HepG2 (cell line): ENCODE data around the gene PCNX1. TPM values are rescaled to one million over a fixed set of nuclear protein-coding genes. Genes with fewer than 3 reads are reported as not detected.

ENCODE experiments used
- ATAC-seq: fragments of 200-7000 bp; cut with Tn5 transposase; 3 replicates; pipeline ENCODE4 v1.9.1; 2020; ENCODE audit warnings: mild to moderate bottlenecking, moderate library complexity
- BruUV-seq: library from RNA; stranded (reverse); fragments of 400-500 nt; replicated peaks from 2 replicates; lab custom pipeline; 2021; lab: Mats Ljungman, UMichigan
- CTCF ChIA-PET: fragments of 300-600 bp; formaldehyde crosslinking; extraction: SDS; loops from one replicate; lab custom pipeline; 2021; ENCODE audit warnings: low total read pairs, inconsistent platforms, low intra/inter-chr PET ratio; lab: Yijun Ruan, JAX
- POLR2A ChIA-PET: fragments of 350-600 bp; sonication (Branson Sonifier 250); formaldehyde crosslinking; loops from one replicate; lab custom pipeline; 2020; ENCODE audit warnings: antibody characterized with exemption, inconsistent platforms; lab: Yijun Ruan, JAX
- DNase-seq: peaks from one replicate; pipeline ENCODE4 v3.0.0-alpha.2; 2015; ENCODE audit warnings: low spot score
- FAIRE-seq: peaks from 3 replicates; lab custom pipeline; 2011; peaks lifted over from hg19 to GRCh38; lab: Jason Lieb, UNC
- H2AFZ ChIP-seq: one replicate; pipeline ENCODE4 v1.6.1; 2011; ENCODE audit warnings: low read length, inconsistent platforms
- H3K27ac ChIP-seq: fragments of 300-600 bp; 3 replicates; pipeline ENCODE4 v1.8.0; 2011; ENCODE audit warnings: mixed run types, mild to moderate bottlenecking, mixed read lengths, low read length, inconsistent platforms; ENCODE audit not compliant: insufficient read depth; ENCODE audit errors: extremely low read length
- H3K27me3 ChIP-seq, 2 experiments: fragments of 200-600 bp in 1 of 2; 2 replicates in 1 of 2; 3 replicates in 1 of 2; pipeline versions ENCODE4 v1.6.0 to v1.8.0; 2011; ENCODE audit warnings: low read length in 2 of 2, mild to moderate bottlenecking in 2 of 2, moderate library complexity in 2 of 2, inconsistent platforms in 1 of 2; ENCODE audit not compliant: insufficient read depth in 2 of 2, control insufficient read depth in 1 of 2
- H3K36me3 ChIP-seq, 2 experiments: fragments of 200-600 bp in 1 of 2; replicated peaks in 1 of 2; 2 replicates in 1 of 2; 3 replicates in 1 of 2; pipeline versions ENCODE4 v1.5.1 to v1.8.0; 2011; ENCODE audit warnings: low read length in 2 of 2, inconsistent platforms in 1 of 2; ENCODE audit not compliant: insufficient read depth in 2 of 2, control insufficient read depth in 1 of 2
- H3K4me1 ChIP-seq: 2 replicates; pipeline ENCODE4 v1.5.1; 2012; ENCODE audit warnings: low read length, inconsistent platforms; ENCODE audit not compliant: insufficient read depth
- H3K4me2 ChIP-seq: 2 replicates; pipeline ENCODE4 v1.6.0; 2011; ENCODE audit warnings: low read depth, low read length, inconsistent platforms
- H3K4me3 ChIP-seq, 3 experiments: fragments of 200-600 bp in 1 of 3; sonication (generic), shearing (Covaris generic) in 1 of 3; replicated peaks in 1 of 3; 2 replicates each; pipeline ENCODE4 v1.5.1; 2011 to 2016; ENCODE audit warnings: low read length in 3 of 3, inconsistent platforms in 2 of 3, low read depth in 2 of 3, mild to moderate bottlenecking in 2 of 3, control low read depth in 1 of 3, mixed read lengths in 1 of 3; ENCODE audit not compliant: insufficient read depth in 1 of 3
- H3K79me2 ChIP-seq: one replicate; pipeline ENCODE4 v1.6.1; 2011; ENCODE audit warnings: low read length, inconsistent platforms; ENCODE audit not compliant: insufficient read depth
- H3K9ac ChIP-seq: 2 replicates; pipeline ENCODE4 v1.6.0; 2011; ENCODE audit warnings: mild to moderate bottlenecking, low read depth, low read length, inconsistent platforms; ENCODE audit not compliant: insufficient read depth
- H3K9me3 ChIP-seq: 2 replicates; pipeline ENCODE4 v1.5.1; 2012; ENCODE audit warnings: mild to moderate bottlenecking, low read length
- H4K20me1 ChIP-seq: 2 replicates; pipeline ENCODE4 v1.6.0; 2011; ENCODE audit warnings: inconsistent platforms, mild to moderate bottlenecking, low read length, moderate library complexity; ENCODE audit not compliant: insufficient read depth
- ATF1 ChIP-seq: IDR thresholded peaks from 2 replicates; pipeline ENCODE4 v1.6.1; 2016; ENCODE audit warnings: mild to moderate bottlenecking, control low read depth
- BORCS8-MEF2B ChIP-seq: sonication (generic); formaldehyde crosslinking; IDR thresholded peaks from 2 replicates; pipeline ENCODE4 v1.8.0; 2022; ENCODE audit warnings: mild to moderate bottlenecking, missing genetic modification reagents
- BRF2 ChIP-seq: sonication (generic); formaldehyde crosslinking; IDR thresholded peaks from 2 replicates; pipeline ENCODE4 v1.8.1; 2022; ENCODE audit warnings: mild to moderate bottlenecking, missing genetic modification reagents
- ERF ChIP-seq: IDR thresholded peaks from 2 replicates; pipeline ENCODE4 v1.6.1; 2018; ENCODE audit warnings: missing biosample characterization, missing genetic modification reagents
- FUBP1 ChIP-seq: sonication (generic); formaldehyde crosslinking; IDR thresholded peaks from 2 replicates; pipeline ENCODE4 v1.5.1; 2020; ENCODE audit warnings: missing genetic modification reagents, mild to moderate bottlenecking, borderline replicate concordance
- GFI1 ChIP-seq: sonication (generic); formaldehyde crosslinking; IDR thresholded peaks from 2 replicates; pipeline ENCODE4 v1.5.0; 2020; ENCODE audit warnings: missing genetic modification reagents, mild to moderate bottlenecking, borderline replicate concordance
- HMG20A ChIP-seq: IDR thresholded peaks from 2 replicates; pipeline ENCODE4 v1.6.1; 2016; ENCODE audit warnings: borderline replicate concordance
- KAT2B ChIP-seq: fragments of 150-350 bp; IDR thresholded peaks from 2 replicates; pipeline ENCODE4 v1.6.1; 2014; ENCODE audit warnings: low read depth, low read length, borderline replicate concordance
- MEIS1 ChIP-seq: sonication (generic); formaldehyde crosslinking; IDR thresholded peaks from 2 replicates; pipeline ENCODE4 v1.9.0; 2021; ENCODE audit warnings: mild to moderate bottlenecking, missing genetic modification reagents, moderate library complexity, borderline replicate concordance
- POLR2AphosphoS5 ChIP-seq: IDR thresholded peaks from 2 replicates; pipeline ENCODE4 v1.6.1; 2012; ENCODE audit warnings: low read depth, low read length
- ZMYM4 ChIP-seq: sonication (generic); formaldehyde crosslinking; IDR thresholded peaks from 2 replicates; pipeline ENCODE4 v1.8.1; 2023; ENCODE audit warnings: mild to moderate bottlenecking, missing genetic modification reagents
- ZNF17 ChIP-seq: sonication (generic); formaldehyde crosslinking; IDR thresholded peaks from 2 replicates; pipeline ENCODE4 v1.5.0; 2020; ENCODE audit warnings: mild to moderate bottlenecking, missing genetic modification reagents
- ZNF260 ChIP-seq: sonication (generic); formaldehyde crosslinking; IDR thresholded peaks from 2 replicates; pipeline ENCODE4 v1.4.0; 2020; ENCODE audit warnings: missing genetic modification reagents, low read depth, mild to moderate bottlenecking, borderline replicate concordance
- ZNF430 ChIP-seq: sonication (generic); formaldehyde crosslinking; IDR thresholded peaks from 2 replicates; pipeline ENCODE4 v1.9.0; 2021; ENCODE audit warnings: mild to moderate bottlenecking, missing genetic modification reagents
- ZNF501 ChIP-seq: sonication (generic); formaldehyde crosslinking; IDR thresholded peaks from 2 replicates; pipeline ENCODE4 v1.5.1; 2020; ENCODE audit warnings: mild to moderate bottlenecking, moderate library complexity, missing genetic modification reagents
- ZNF614 ChIP-seq: IDR thresholded peaks from 2 replicates; pipeline ENCODE4 v1.6.1; 2018; ENCODE audit warnings: missing biosample characterization, missing genetic modification reagents, inconsistent platforms, borderline replicate concordance
- ZNF879 ChIP-seq: sonication (generic); formaldehyde crosslinking; IDR thresholded peaks from 2 replicates; pipeline ENCODE4 v1.8.1; 2023; ENCODE audit warnings: missing genetic modification reagents
- ZSCAN9 ChIP-seq: IDR thresholded peaks from 2 replicates; pipeline ENCODE4 v1.6.1; 2016; ENCODE audit warnings: borderline replicate concordance
- WGBS: methylation state at CpG from one replicate; pipeline ENCODE4 v1.1.6; 2017; ENCODE audit warnings: low lambda C conversion rate; 5-methylcytosine and 5-hydroxymethylcytosine counted together
- in situ Hi-C: cut with HindIII; loops from 2 replicates; pipeline ENCODE4 v1.10.0; 2017; ENCODE audit warnings: low pct_unique_long_range_greater_than_20kb; ENCODE audit not compliant: extremely low pct_ligation_motif_present
- intact Hi-C: fragments of 100-400 bp; cut with micrococcal nuclease; formaldehyde crosslinking; loops from one replicate; pipeline ENCODE4 v1.10.0; 2022; ENCODE audit not compliant: unreplicated experiment
- polyA plus RNA-seq, 8 experiments: library from polyadenylated mRNA; depleted of rRNA in 3 of 8; stranded (reverse) in 7 of 8; unstranded in 1 of 8; fragments of >200 nt; fragmentation: Illumina TruSeq in 4 of 8; extraction: Trizol in 4 of 8; gene quantifications; 2 replicates each; pipeline versions ENCODE4 v1.2.1 to v1.2.3, GENCODE V29; 2011 to 2016; ENCODE audit warnings: low read depth in 4 of 8, missing spikeins in 1 of 8, mixed read lengths in 1 of 8; ENCODE audit not compliant: insufficient read depth in 1 of 8
- total RNA-seq, 5 experiments: library from RNA; depleted of rRNA; stranded (reverse); fragments of >200 nt; fragmentation: Illumina TruSeq; extraction: Trizol; gene quantifications; 2 replicates each; pipeline ENCODE4 v1.2.3, GENCODE V29; 2016; ENCODE audit warnings: low read depth in 1 of 5
- TF ChIP-seq, protein P1 (sequence below): sonication (generic); formaldehyde crosslinking; IDR thresholded peaks from 2 replicates; pipeline ENCODE4 v1.5.0; 2020; ENCODE audit warnings: missing genetic modification reagents, mild to moderate bottlenecking, borderline replicate concordance
- TF ChIP-seq, protein P2 (sequence below): sonication (generic); formaldehyde crosslinking; IDR thresholded peaks from 2 replicates; pipeline ENCODE4 v1.9.0; 2021; ENCODE audit warnings: missing genetic modification reagents, borderline replicate concordance

PCNX1 gene
- total and polyA plus RNA-seq, 2 of the 13 experiments (the other 11 are each of a cell fraction or from before 2014, with no cell fraction given): 24.9 to 30.3 TPM

GRCh38 chr14:71000091-71000490 lies 92.8 kb downstream of the PCNX1 start:
- in situ Hi-C loops: no loop called here

More at GRCh38 chr14:71000091-71000490, 92.8 kb downstream of the PCNX1 start:
- FAIRE-seq: no peak
- 91% methylated on average over 2 of the region's 2 CpGs for WGBS
- no peak for TF ChIP-seq ZNF430 (CRISPR knock-in tag)
- TF ChIP-seq, protein P1, sequence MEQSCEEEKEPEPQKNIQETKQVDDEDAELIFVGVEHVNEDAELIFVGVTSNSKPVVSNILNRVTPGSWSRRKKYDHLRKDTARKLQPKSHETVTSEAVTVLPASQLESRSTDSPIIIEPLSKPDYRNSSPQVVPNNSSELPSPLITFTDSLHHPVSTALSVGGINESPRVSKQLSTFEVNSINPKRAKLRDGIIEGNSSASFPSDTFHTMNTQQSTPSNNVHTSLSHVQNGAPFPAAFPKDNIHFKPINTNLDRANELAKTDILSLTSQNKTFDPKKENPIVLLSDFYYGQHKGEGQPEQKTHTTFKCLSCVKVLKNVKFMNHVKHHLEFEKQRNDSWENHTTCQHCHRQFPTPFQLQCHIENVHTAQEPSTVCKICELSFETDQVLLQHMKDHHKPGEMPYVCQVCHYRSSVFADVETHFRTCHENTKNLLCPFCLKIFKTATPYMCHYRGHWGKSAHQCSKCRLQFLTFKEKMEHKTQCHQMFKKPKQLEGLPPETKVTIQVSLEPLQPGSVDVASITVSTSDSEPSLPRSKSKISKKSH (CRISPR knock-in tag): no peak
- no peak for TF ChIP-seq BORCS8-MEF2B (CRISPR knock-in tag)
- TF ChIP-seq ATF1 (CRISPR knock-in tag): no peak
- no peak for TF ChIP-seq ZNF260 (CRISPR knock-in tag)
- no peak for TF ChIP-seq ERF
- no peak for TF ChIP-seq POLR2AphosphoS5
- no peak for TF ChIP-seq ZSCAN9
- TF ChIP-seq ZNF17: no peak
- no peak for TF ChIP-seq ZNF879
- TF ChIP-seq KAT2B: no peak
- TF ChIP-seq HMG20A (CRISPR knock-in tag): no peak
- no peak for TF ChIP-seq ZMYM4 (CRISPR knock-in tag)
- no peak for TF ChIP-seq FUBP1 (CRISPR knock-in tag)
- no peak for TF ChIP-seq GFI1
- TF ChIP-seq ZNF614: no peak
- TF ChIP-seq, protein P2, sequence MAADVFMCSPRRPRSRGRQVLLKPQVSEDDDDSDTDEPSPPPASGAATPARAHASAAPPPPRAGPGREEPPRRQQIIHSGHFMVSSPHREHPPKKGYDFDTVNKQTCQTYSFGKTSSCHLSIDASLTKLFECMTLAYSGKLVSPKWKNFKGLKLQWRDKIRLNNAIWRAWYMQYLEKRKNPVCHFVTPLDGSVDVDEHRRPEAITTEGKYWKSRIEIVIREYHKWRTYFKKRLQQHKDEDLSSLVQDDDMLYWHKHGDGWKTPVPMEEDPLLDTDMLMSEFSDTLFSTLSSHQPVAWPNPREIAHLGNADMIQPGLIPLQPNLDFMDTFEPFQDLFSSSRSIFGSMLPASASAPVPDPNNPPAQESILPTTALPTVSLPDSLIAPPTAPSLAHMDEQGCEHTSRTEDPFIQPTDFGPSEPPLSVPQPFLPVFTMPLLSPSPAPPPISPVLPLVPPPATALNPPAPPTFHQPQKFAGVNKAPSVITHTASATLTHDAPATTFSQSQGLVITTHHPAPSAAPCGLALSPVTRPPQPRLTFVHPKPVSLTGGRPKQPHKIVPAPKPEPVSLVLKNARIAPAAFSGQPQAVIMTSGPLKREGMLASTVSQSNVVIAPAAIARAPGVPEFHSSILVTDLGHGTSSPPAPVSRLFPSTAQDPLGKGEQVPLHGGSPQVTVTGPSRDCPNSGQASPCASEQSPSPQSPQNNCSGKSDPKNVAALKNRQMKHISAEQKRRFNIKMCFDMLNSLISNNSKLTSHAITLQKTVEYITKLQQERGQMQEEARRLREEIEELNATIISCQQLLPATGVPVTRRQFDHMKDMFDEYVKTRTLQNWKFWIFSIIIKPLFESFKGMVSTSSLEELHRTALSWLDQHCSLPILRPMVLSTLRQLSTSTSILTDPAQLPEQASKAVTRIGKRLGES: no peak
- TF ChIP-seq ZNF501 (CRISPR knock-in tag): no peak
- no peak for TF ChIP-seq BRF2 (CRISPR knock-in tag)
- no peak for TF ChIP-seq MEIS1 (CRISPR knock-in tag)
- peaks cover 2 to 4% of the 10 kb centered on the region in 2 experiments; a peak in 3 of 5 replicates for H3K36me3 ChIP-seq
- H3K9ac ChIP-seq: no peak overlapping the region
- no peaks in the 10 kb centered on the region for H3K79me2 ChIP-seq
- POLR2A ChIA-PET: no interaction called here
- no peak overlapping the region for H3K4me2 ChIP-seq
- CTCF ChIA-PET: no interaction called here
- H4K20me1 ChIP-seq: no peaks in the 10 kb centered on the region
- BruUV-seq: no TSS peak
- peaks cover 14% of the 10 kb centered on the region for H3K4me1 ChIP-seq
- no peak overlapping the region for H2AFZ ChIP-seq
- H3K9me3 ChIP-seq: no peaks in the 10 kb centered on the region
- DNase-seq: no peak
- intact Hi-C loops: no loop called here
- H3K27me3 ChIP-seq: no peaks in the 10 kb centered on the region
- H3K4me3 ChIP-seq: no peak overlapping the region
- ATAC-seq: no peak
- no peak overlapping the region for H3K27ac ChIP-seq
